Gastrocnemius medialis (tissue), 4 donors: ENCODE measurements around the gene ZSCAN18.

ENCODE experiments used
- CTCF ChIP-seq, 5 experiments: fragments of 450-650 bp in 3 of 5; fragments of 200-600 bp in 2 of 5; sonication (generic) in 2 of 5; IDR thresholded peaks in 4 of 5; conservative IDR thresholded peaks in 1 of 5; 1 replicate in 4 of 5; 2 replicates in 1 of 5; pipeline ENCODE4 v1.5.1; 2016 to 2019; ENCODE audit warnings: antibody characterized with exemption in 5 of 5, mild to moderate bottlenecking in 3 of 5, moderate library complexity in 3 of 5
- POLR2A ChIP-seq, 2 donors: fragments of 450-650 bp; IDR thresholded peaks; one replicate each; pipeline ENCODE4 v1.6.1; 2017; ENCODE audit warnings: antibody characterized with exemption in 2 of 2, mild to moderate bottlenecking in 2 of 2, moderate library complexity in 2 of 2

GRCh38 chr19:58128041-58128685 is 30.1 kb upstream of the ZSCAN18 start:
- TF ChIP-seq CTCF (IDR thresholded peaks at IDR 0.05 in 4 of 5, conservative IDR thresholded peaks at IDR 0.05 in 1 of 5) (no peak), POLR2A (IDR thresholded peaks at IDR 0.05) (no peak)
